ENCODE measurements around the gene TNRC18.

Gene TNRC18

GRCh38 chr7:5437987-5438386 lies 14.4 kb upstream of the TNRC18 start:
- peak overlapping the region in 1 of 3 experiments; percentile 50 for H3K27ac Mint-ChIP-seq
- no peak overlapping the region for H3K4me3 Mint-ChIP-seq
- no peaks in the 10 kb centered on the region for H3K9me3 Mint-ChIP-seq
- peaks cover 8% of the 10 kb centered on the region for H3K4me1 Mint-ChIP-seq
- H3K27me3 Mint-ChIP-seq (ENCODE audit: low read depth), result peaks cover 7% of the 10 kb centered on the region
- peaks cover 23% of the 10 kb centered on the region for H3K36me3 Mint-ChIP-seq (ENCODE audit: low read depth)
- TF ChIP-seq CTCF (IDR thresholded peaks at IDR 0.05; ENCODE audit: unreplicated experiment in 3 of 3), result no peak

- H3K4me3 Mint-ChIP-seq, result no peak overlapping the region
- H3K4me1 Mint-ChIP-seq, result peaks cover 8% of the 10 kb centered on the region
- peaks cover 28% of the 10 kb centered on the region for H3K36me3 Mint-ChIP-seq (ENCODE audit: low read depth)
- H3K27me3 Mint-ChIP-seq (ENCODE audit: low read depth), result peaks cover 7% of the 10 kb centered on the region
- H3K9me3 Mint-ChIP-seq, result no peaks in the 10 kb centered on the region
- TF ChIP-seq CTCF (IDR thresholded peaks at IDR 0.05; ENCODE audit: unreplicated experiment in 3 of 3), result no peak
- H3K27ac Mint-ChIP-seq, result no peak overlapping the region
Observed at GRCh38 chr7:5437348-5437892, 13.8 kb upstream of the TNRC18 start.

- peaks cover 7% of the 10 kb centered on the region for H3K4me1 Mint-ChIP-seq
- H3K36me3 Mint-ChIP-seq (ENCODE audit: low read depth), result peaks cover 37% of the 10 kb centered on the region
- no peak overlapping the region for H3K4me3 Mint-ChIP-seq
- H3K27ac Mint-ChIP-seq, result no peak overlapping the region
- no peaks in the 10 kb centered on the region for H3K9me3 Mint-ChIP-seq
- peaks cover 7% of the 10 kb centered on the region for H3K27me3 Mint-ChIP-seq (ENCODE audit: low read depth)
- no peak for TF ChIP-seq CTCF (IDR thresholded peaks at IDR 0.05; ENCODE audit: unreplicated experiment in 3 of 3)
Observed at GRCh38 chr7:5436003-5436678, 12.5 kb upstream of the TNRC18 start.

- TF ChIP-seq CTCF (IDR thresholded peaks at IDR 0.05; ENCODE audit: unreplicated experiment in 3 of 3), result no peak
- Mint-ChIP-seq H3K9me3 (no peaks in the 10 kb centered on the region), H3K27ac (peak overlapping the region in 2 of 3 experiments; percentile 26 to 50), H3K36me3 (ENCODE audit: low read depth) (peaks cover 37% of the 10 kb centered on the region), H3K4me1 (peaks cover 8% of the 10 kb centered on the region), H3K4me3 (no peak overlapping the region), H3K27me3 (ENCODE audit: low read depth) (peaks cover 7% of the 10 kb centered on the region)
Observed at GRCh38 chr7:5435291-5436002, 11.8 kb upstream of the TNRC18 start.

- Mint-ChIP-seq H3K4me1 (peaks cover 24% of the 10 kb centered on the region), H3K27ac (peak overlapping the region in 1 of 3 experiments; percentile 7), H3K9me3 (no peaks in the 10 kb centered on the region), H3K4me3 (peak overlapping the region in 1 of 3 experiments; percentile 39), H3K36me3 (ENCODE audit: low read depth) (peaks cover 37% of the 10 kb centered on the region), H3K27me3 (ENCODE audit: low read depth) (peaks cover 7% of the 10 kb centered on the region)
- no peak for TF ChIP-seq CTCF (IDR thresholded peaks at IDR 0.05; ENCODE audit: unreplicated experiment in 3 of 3)
Observed at GRCh38 chr7:5433181-5433580, 9.5 kb upstream of the TNRC18 start.

All from nephron (organoid).